Loucy (cell line): ENCODE data around the gene VEPH1.

Experiments used
- H2AFZ ChIP-seq: fragments of 200-600 bp; sonication (generic); 2 replicates; pipeline ENCODE4 v1.6.0; 2016; ENCODE audit warnings: antibody characterized with exemption, mild to moderate bottlenecking, low read length, moderate library complexity
- H3F3A ChIP-seq: fragments of 200-600 bp; 2 replicates; pipeline ENCODE4 v1.6.0; 2016; ENCODE audit warnings: antibody characterized with exemption, low read depth, mild to moderate bottlenecking
- H3K27me3 ChIP-seq: fragments of 200-600 bp; sonication (generic); 2 replicates; pipeline ENCODE4 v1.6.1; 2014; ENCODE audit warnings: low read length, mild to moderate bottlenecking; ENCODE audit not compliant: insufficient read depth, poor library complexity, severe bottlenecking
- H3K36me3 ChIP-seq: fragments of 200-600 bp; sonication (generic); 2 replicates; pipeline ENCODE4 v1.6.1; 2016; ENCODE audit warnings: low read length; ENCODE audit not compliant: insufficient read depth
- H3K4me1 ChIP-seq: fragments of 200-600 bp; sonication (generic); 2 replicates; pipeline ENCODE4 v1.5.1; 2014; ENCODE audit warnings: low read length, mild to moderate bottlenecking; ENCODE audit not compliant: insufficient read depth, poor library complexity, severe bottlenecking
- H3K4me2 ChIP-seq: fragments of 200-600 bp; sonication (generic); 2 replicates; pipeline ENCODE4 v1.6.0; 2014; ENCODE audit warnings: antibody characterized with exemption, low read length, low read depth, mild to moderate bottlenecking; ENCODE audit not compliant: poor library complexity, severe bottlenecking
- H3K4me3 ChIP-seq: fragments of 200-600 bp; sonication (generic); 2 replicates; pipeline ENCODE4 v1.5.1; 2014; ENCODE audit warnings: low read length, mild to moderate bottlenecking, mixed read lengths; ENCODE audit not compliant: poor library complexity, severe bottlenecking
- H3K79me2 ChIP-seq: fragments of 200-600 bp; sonication (generic); 2 replicates; pipeline ENCODE4 v1.6.1; 2014; ENCODE audit warnings: low read length; ENCODE audit not compliant: insufficient read depth
- H3K9ac ChIP-seq: fragments of 200-600 bp; sonication (generic); 2 replicates; pipeline ENCODE4 v1.6.0; 2014; ENCODE audit warnings: mild to moderate bottlenecking, low read depth, low read length, moderate library complexity; ENCODE audit not compliant: poor library complexity, severe bottlenecking
- H3K9me2 ChIP-seq: fragments of 200-600 bp; sonication (generic); replicated peaks from 2 replicates; pipeline ENCODE4 v1.6.1; 2016; ENCODE audit warnings: low read depth, low read length, mixed read lengths
- H3K9me3 ChIP-seq: fragments of 200-600 bp; sonication (generic); 2 replicates; pipeline ENCODE4 v1.6.1; 2014; ENCODE audit warnings: mild to moderate bottlenecking, antibody characterized with exemption, low read length, low read depth; ENCODE audit not compliant: insufficient read depth
- H4K20me1 ChIP-seq: fragments of 200-600 bp; sonication (generic); 2 replicates; pipeline ENCODE4 v1.6.0; 2014; ENCODE audit warnings: antibody characterized with exemption, low read length, mild to moderate bottlenecking; ENCODE audit not compliant: insufficient read depth, poor library complexity, severe bottlenecking
- EZH2phosphoT487 ChIP-seq: fragments of 200-600 bp; IDR thresholded peaks from 2 replicates; pipeline ENCODE4 v1.6.1; 2018; ENCODE audit warnings: antibody characterized with exemption, mild to moderate bottlenecking, moderate library complexity, borderline replicate concordance
- TF ChIP-seq, protein P1 (sequence below): fragments of 200-600 bp; sonication (generic); conservative IDR thresholded peaks from 2 replicates; pipeline ENCODE4 v1.5.1; 2014; ENCODE audit warnings: mild to moderate bottlenecking, antibody characterized with exemption, low read length

The VEPH1 gene

DNA sequence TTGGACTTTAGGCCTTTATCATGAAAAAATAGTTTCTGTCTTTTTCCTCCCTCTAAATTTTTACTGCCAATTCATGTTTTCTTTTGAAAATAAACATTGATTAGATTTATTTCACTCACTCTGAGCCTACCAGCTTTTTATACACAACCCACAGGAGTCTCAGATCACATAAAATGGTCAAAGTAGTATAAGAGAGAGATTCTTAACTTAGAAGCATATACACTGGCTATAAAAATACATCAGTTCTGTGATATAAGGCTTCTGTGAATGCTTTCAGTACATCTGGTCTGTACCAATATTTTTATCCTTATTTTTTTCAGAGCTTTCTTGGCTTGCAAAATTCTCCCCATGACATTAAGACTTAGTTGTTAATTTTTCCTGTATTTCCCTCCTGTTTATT is 183.5 kb downstream of the VEPH1 start:
- H3K4me1 ChIP-seq: peaks cover 13% of the 10 kb centered on the region
- 0 out of 2 replicates have a peak, but pooled peaks cover 3% of the 10 kb centered on the region for H3F3A ChIP-seq
- H3K9ac ChIP-seq: no peak overlapping the region
- TF ChIP-seq EZH2phosphoT487: no peak
- TF ChIP-seq, protein P1, sequence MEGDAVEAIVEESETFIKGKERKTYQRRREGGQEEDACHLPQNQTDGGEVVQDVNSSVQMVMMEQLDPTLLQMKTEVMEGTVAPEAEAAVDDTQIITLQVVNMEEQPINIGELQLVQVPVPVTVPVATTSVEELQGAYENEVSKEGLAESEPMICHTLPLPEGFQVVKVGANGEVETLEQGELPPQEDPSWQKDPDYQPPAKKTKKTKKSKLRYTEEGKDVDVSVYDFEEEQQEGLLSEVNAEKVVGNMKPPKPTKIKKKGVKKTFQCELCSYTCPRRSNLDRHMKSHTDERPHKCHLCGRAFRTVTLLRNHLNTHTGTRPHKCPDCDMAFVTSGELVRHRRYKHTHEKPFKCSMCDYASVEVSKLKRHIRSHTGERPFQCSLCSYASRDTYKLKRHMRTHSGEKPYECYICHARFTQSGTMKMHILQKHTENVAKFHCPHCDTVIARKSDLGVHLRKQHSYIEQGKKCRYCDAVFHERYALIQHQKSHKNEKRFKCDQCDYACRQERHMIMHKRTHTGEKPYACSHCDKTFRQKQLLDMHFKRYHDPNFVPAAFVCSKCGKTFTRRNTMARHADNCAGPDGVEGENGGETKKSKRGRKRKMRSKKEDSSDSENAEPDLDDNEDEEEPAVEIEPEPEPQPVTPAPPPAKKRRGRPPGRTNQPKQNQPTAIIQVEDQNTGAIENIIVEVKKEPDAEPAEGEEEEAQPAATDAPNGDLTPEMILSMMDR: no peak
- H3K9me2 ChIP-seq: no peaks in the 10 kb centered on the region
- no peaks in the 10 kb centered on the region for H3K36me3 ChIP-seq
- H3K4me3 ChIP-seq: no peak overlapping the region
- no peaks in the 10 kb centered on the region for H3K27me3 ChIP-seq
- no peaks in the 10 kb centered on the region for H4K20me1 ChIP-seq
- no peak overlapping the region for H2AFZ ChIP-seq
- H3K79me2 ChIP-seq: no peaks in the 10 kb centered on the region
- no peak overlapping the region for H3K4me2 ChIP-seq
- no peaks in the 10 kb centered on the region for H3K9me3 ChIP-seq

DNA sequence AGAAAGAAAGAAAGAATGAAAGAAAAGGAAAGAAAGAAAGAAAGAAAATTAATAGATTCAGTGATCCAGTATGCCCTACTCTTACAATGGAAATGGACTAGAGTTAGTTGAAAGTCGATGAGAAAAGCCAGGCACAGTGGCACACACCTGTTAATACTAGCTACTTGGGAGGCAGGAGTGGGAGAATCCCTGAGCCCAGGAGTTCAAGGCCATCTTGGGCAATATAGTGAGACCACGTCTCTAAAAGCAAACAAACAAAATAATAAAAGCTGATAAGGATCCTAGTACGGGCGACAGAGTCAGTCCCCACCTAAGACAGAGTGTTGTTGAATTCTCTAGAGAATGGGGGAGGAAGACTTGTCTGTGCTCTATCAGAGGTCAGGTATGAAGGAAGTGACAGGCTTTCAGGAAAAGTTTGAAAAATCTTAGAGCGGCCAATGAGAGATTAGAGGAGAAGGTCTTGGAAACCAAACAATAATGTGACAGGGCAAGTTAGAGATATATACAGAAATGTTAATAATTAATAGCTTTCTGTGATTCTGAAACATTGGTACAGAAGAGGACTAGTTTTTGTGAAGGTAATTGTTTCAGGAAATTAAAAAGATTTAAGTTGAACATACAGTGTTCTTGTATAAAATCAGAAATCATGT is 184.5 kb downstream of the VEPH1 start:
- Histone ChIP-seq H3K4me3 (no peak overlapping the region), H3K27me3 (no peaks in the 10 kb centered on the region), H3K9me2 (no peaks in the 10 kb centered on the region), H4K20me1 (no peaks in the 10 kb centered on the region), H3K79me2 (no peaks in the 10 kb centered on the region), H3K9me3 (no peaks in the 10 kb centered on the region), H2AFZ (no peak overlapping the region), H3K36me3 (no peaks in the 10 kb centered on the region), H3K4me2 (no peak overlapping the region), H3K4me1 (peaks cover 7% of the 10 kb centered on the region), H3F3A (0 out of 2 replicates have a peak, but pooled peaks cover 3% of the 10 kb centered on the region), H3K9ac (no peak overlapping the region)
- TF ChIP-seq, protein P1: no peak
- no peak for TF ChIP-seq EZH2phosphoT487

DNA sequence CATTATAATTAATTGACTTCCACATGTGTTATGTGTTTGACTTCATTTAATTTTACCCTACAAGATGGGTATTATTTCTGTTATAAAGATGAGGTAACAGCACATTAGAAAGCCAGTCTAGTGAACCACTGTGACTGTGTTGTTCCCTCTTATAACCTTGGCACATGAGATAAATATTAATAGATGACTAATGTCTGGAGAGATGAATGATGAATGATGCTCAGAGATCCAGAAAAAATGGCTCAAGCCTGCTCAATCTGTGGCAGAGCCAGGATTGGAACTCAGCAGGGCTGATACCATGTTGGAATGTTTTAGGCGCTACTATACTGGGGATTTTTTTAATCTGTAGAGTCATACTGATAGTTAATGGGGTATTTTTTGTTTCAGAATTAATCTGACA is 185.3 kb downstream of the VEPH1 start:
- Histone ChIP-seq H3K36me3 (no peaks in the 10 kb centered on the region), H3K9ac (no peak overlapping the region), H3K4me2 (no peak overlapping the region), H3F3A (0 out of 2 replicates have a peak, but pooled peaks cover 3% of the 10 kb centered on the region), H3K4me3 (no peak overlapping the region), H3K9me2 (no peaks in the 10 kb centered on the region), H3K4me1 (peaks cover 7% of the 10 kb centered on the region), H3K9me3 (no peaks in the 10 kb centered on the region), H3K27me3 (no peaks in the 10 kb centered on the region), H2AFZ (no peak overlapping the region), H4K20me1 (no peaks in the 10 kb centered on the region), H3K79me2 (no peaks in the 10 kb centered on the region)
- no peak for TF ChIP-seq EZH2phosphoT487
- TF ChIP-seq, protein P1: no peak
